ENCODE data around the gene PTPRT.
"Not testable (repeated sequence)": the region's sequence is repeated elsewhere in the genome, so short reads cannot be mapped to it uniquely, and the experiment has no call there.

PTPRT gene

DNA sequence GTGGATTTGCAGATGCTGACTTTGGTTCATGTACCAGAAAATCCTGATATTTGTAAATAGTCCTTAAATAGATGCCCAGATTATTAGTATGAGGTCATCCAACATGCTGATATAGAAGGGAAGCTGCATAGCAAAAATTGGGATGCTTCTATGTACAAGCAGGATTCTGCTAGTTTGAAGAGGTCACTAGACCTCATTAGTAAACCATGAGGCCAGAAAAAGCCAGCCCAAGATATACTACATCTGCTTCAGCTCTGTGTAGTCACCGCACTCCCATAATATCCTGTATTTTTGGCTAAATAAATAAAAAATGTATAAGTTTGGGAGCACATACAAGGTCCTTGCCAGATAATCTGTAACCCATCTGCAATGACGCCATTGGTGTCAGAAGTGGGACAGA, 13.0 kb downstream of the PTPRT start:
- Histone ChIP-seq H3K4me1 (ENCODE audit: control insufficient read depth in 1 of 2, insufficient read depth in 1 of 2, low read depth in 1 of 2, low read length in 1 of 2) (no peaks in the 10 kb centered on the region), H3K4me3 (ENCODE audit: low read depth in 1 of 2, low read length in 1 of 2) (no peak overlapping the region), H3K27me3 (no peaks in the 10 kb centered on the region), H3K9me3 (no peaks in the 10 kb centered on the region), H3K27ac (no peak overlapping the region), H3K36me3 (no peaks in the 10 kb centered on the region)
- TF ChIP-seq, protein P1, sequence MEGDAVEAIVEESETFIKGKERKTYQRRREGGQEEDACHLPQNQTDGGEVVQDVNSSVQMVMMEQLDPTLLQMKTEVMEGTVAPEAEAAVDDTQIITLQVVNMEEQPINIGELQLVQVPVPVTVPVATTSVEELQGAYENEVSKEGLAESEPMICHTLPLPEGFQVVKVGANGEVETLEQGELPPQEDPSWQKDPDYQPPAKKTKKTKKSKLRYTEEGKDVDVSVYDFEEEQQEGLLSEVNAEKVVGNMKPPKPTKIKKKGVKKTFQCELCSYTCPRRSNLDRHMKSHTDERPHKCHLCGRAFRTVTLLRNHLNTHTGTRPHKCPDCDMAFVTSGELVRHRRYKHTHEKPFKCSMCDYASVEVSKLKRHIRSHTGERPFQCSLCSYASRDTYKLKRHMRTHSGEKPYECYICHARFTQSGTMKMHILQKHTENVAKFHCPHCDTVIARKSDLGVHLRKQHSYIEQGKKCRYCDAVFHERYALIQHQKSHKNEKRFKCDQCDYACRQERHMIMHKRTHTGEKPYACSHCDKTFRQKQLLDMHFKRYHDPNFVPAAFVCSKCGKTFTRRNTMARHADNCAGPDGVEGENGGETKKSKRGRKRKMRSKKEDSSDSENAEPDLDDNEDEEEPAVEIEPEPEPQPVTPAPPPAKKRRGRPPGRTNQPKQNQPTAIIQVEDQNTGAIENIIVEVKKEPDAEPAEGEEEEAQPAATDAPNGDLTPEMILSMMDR (IDR thresholded peaks at IDR 0.05), result no peak

DNA sequence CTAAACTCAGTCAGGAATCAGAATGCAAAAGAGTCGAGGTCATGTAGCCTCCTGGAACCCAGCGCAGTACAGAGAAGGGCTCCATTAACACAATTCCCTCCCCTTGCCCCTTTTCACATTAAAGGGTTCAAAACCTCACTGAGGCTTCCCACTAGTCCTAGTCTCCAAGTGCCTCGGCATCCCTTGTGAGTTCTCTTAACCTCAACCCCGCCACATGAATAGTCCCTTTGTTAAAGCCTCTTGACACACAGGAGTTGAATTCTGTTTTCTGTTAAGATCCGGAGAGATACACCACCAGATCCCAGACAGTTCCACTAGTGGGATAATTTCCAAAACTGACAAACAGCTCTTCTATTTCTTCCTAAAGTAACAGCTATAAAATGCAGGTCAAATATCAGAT, 17.8 kb downstream of the PTPRT start:
- TF ChIP-seq, protein P1 (IDR thresholded peaks at IDR 0.05), result no peak
- Histone ChIP-seq H3K36me3 (no peaks in the 10 kb centered on the region), H3K9me3 (no peaks in the 10 kb centered on the region), H3K4me1 (ENCODE audit: control insufficient read depth in 1 of 2, insufficient read depth in 1 of 2, low read depth in 1 of 2, low read length in 1 of 2) (no peaks in the 10 kb centered on the region), H3K4me3 (ENCODE audit: low read depth in 1 of 2, low read length in 1 of 2) (no peak overlapping the region), H3K27ac (no peak overlapping the region), H3K27me3 (no peaks in the 10 kb centered on the region)

DNA sequence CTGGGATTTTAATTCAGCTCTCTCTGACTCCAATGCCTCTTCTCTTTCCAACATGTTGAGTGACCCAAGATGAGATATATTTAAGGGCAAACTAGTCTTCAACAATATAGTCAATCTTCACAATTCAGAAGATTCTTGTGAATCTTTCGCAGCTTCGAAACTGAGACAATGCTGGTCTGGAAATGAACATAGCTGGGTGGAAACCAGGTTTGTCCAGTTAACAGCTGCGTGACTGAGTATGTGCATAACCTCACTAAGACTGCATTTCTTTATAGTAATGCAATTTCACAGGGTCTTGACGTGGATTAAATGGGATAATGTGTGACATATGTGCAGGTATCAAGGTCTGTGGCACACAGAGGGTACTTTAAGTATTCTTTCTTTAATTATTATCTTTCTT, 18.9 kb downstream of the PTPRT start:
- H3K9me3 ChIP-seq, result no peaks in the 10 kb centered on the region
- H3K4me1 ChIP-seq (ENCODE audit: control insufficient read depth in 1 of 2, insufficient read depth in 1 of 2, low read depth in 1 of 2, low read length in 1 of 2), result no peaks in the 10 kb centered on the region
- no peaks in the 10 kb centered on the region for H3K27me3 ChIP-seq
- H3K27ac ChIP-seq, result no peak overlapping the region
- TF ChIP-seq, protein P1 (IDR thresholded peaks at IDR 0.05), result no peak
- no peaks in the 10 kb centered on the region for H3K36me3 ChIP-seq
- H3K4me3 ChIP-seq (ENCODE audit: low read depth in 1 of 2, low read length in 1 of 2), result no peak overlapping the region

DNA sequence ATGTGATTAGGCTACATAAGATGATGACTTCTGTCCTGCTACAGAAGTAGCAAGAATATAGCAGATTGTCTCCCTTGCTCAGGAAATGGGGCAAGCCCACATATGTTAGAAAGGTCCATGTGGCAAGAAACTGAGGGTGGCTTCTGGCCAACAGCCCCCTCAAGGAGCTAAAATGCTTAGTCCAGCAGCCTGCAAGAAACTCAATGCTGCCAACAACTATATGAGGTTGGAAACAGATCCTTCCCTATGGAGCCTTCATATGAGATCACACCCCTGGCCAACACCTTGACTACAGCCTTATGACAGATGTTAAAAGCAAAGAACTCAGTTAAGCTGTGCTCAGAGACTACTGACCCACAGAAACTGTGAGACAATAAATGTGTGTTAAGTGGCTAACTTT, 22.1 kb downstream of the PTPRT start:
- Histone ChIP-seq H3K36me3 (no peaks in the 10 kb centered on the region), H3K4me3 (ENCODE audit: low read depth in 1 of 2, low read length in 1 of 2) (no peak overlapping the region), H3K27ac (no peak overlapping the region), H3K4me1 (ENCODE audit: control insufficient read depth in 1 of 2, insufficient read depth in 1 of 2, low read depth in 1 of 2, low read length in 1 of 2) (no peaks in the 10 kb centered on the region), H3K27me3 (no peaks in the 10 kb centered on the region), H3K9me3 (no peaks in the 10 kb centered on the region)
- TF ChIP-seq, protein P1 (IDR thresholded peaks at IDR 0.05), result no peak

DNA sequence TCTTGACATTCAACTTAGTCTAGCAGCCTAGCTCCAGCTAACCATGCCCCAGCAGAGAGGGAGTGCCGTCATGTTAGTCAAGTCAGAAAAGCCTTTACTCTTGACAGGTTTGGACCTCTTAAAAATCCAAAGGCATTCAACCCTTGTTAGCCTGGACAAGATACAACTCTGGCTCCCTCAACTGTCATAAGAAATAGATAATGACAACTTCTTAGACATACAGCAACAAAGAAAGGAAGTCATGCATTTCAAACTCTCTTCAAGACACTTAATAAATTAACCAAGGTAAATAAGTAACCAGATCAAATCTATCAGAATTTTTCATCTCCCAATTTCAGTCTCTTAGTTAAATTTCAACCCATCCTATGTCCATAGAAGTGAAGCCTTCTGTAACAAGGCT, 22.7 kb downstream of the PTPRT start:
- H3K9me3 ChIP-seq, result no peaks in the 10 kb centered on the region
- no peaks in the 10 kb centered on the region for H3K4me1 ChIP-seq (ENCODE audit: control insufficient read depth in 1 of 2, insufficient read depth in 1 of 2, low read depth in 1 of 2, low read length in 1 of 2)
- TF ChIP-seq, protein P1 (IDR thresholded peaks at IDR 0.05), result no peak
- no peak overlapping the region for H3K27ac ChIP-seq
- H3K4me3 ChIP-seq (ENCODE audit: low read depth in 1 of 2, low read length in 1 of 2), result no peak overlapping the region
- H3K27me3 ChIP-seq, result no peaks in the 10 kb centered on the region
- no peaks in the 10 kb centered on the region for H3K36me3 ChIP-seq

DNA sequence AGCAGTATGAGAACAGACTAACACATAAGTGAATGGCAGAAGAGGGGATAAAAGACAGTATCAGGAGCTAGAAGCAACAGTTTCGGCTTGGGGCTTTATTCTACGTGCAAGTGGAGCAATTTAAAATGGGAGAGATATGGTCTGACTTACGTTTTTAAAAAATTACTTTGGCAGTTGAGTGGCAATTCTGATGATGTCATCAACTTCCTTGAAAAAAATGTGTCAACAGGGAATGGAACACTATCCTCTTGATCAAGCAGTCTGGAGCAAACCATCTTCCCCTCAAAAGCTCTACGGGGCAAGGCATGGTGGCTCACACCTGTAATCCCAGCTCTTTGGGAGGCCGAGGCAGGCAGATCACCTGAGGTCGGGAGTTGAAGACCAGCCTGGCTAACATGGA, 24.1 kb downstream of the PTPRT start:
- TF ChIP-seq, protein P1 (IDR thresholded peaks at IDR 0.05), result no peak
- Histone ChIP-seq H3K36me3 (no peaks in the 10 kb centered on the region), H3K4me3 (ENCODE audit: low read depth in 1 of 2, low read length in 1 of 2) (no peak overlapping the region), H3K4me1 (ENCODE audit: control insufficient read depth in 1 of 2, insufficient read depth in 1 of 2, low read depth in 1 of 2, low read length in 1 of 2) (no peaks in the 10 kb centered on the region), H3K27ac (no peak overlapping the region), H3K27me3 (no peaks in the 10 kb centered on the region), H3K9me3 (no peaks in the 10 kb centered on the region)

DNA sequence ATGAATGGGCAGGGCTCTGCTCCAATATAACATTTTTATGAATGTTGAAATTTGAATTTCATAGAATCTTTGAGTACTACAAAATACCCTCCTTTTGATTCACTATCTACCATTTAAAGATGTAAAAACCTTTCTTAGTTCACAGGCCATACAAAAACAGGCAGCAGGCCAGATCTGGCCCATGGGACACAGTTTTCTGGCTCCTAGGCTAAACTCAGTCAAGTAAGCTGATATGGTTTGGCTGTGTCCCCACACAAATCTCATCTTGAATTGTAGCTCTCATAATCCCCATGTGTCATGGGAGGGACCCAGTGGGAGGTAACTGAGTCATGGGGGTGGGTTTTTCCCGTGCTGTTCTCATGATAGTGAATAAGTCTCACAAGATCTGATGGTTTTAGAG, 25.0 kb downstream of the PTPRT start:
- not testable (repeated sequence) for H3K27me3 ChIP-seq; H3K4me1 ChIP-seq (ENCODE audit: control insufficient read depth in 1 of 2, insufficient read depth in 1 of 2, low read depth in 1 of 2, low read length in 1 of 2); H3K27ac ChIP-seq; H3K4me3 ChIP-seq (ENCODE audit: low read depth in 1 of 2, low read length in 1 of 2); H3K9me3 ChIP-seq; H3K36me3 ChIP-seq

Measured in neutrophil (primary cell).